K562 (cell line): ENCODE measurements around the gene DHRS2.
"Not testable (repeated sequence)": the region's sequence is repeated elsewhere in the genome, so short reads cannot be mapped to it uniquely, and the experiment has no call there.

Experiments used
- CBX5 ChIP-seq: IDR thresholded peaks from 2 replicates; pipeline ENCODE4 v1.6.1; 2014; ENCODE audit warnings: low read depth, borderline replicate concordance
- CC2D1A ChIP-seq: fragments of 450-650 bp; IDR thresholded peaks from 2 replicates; pipeline ENCODE4 v1.6.1; 2017; ENCODE audit warnings: mild to moderate bottlenecking
- HNRNPLL ChIP-seq: fragments of 200-400 bp; formaldehyde crosslinking; IDR thresholded peaks from 2 replicates; pipeline ENCODE4 v1.6.1; 2017; ENCODE audit warnings: low read length, low read depth, mild to moderate bottlenecking; ENCODE audit not compliant: poor library complexity, severe bottlenecking
- MAFK ChIP-seq: IDR thresholded peaks from 2 replicates; pipeline ENCODE4 v1.6.1; 2011; ENCODE audit warnings: low read length, improper control_type of control experiment
- RAD21 ChIP-seq, 2 experiments: fragments of 250-450 bp in 1 of 2; fragments of 450-650 bp in 1 of 2; sonication (Bioruptor Pico) in 1 of 2; formaldehyde crosslinking in 1 of 2; IDR thresholded peaks in 1 of 2; conservative IDR thresholded peaks in 1 of 2; 2 replicates each; pipeline versions ENCODE4 v1.4.0 to v1.8.0; 2020 to 2022; ENCODE audit warnings: mild to moderate bottlenecking in 2 of 2, moderate library complexity in 1 of 2
- SAP30 ChIP-seq: fragments of 200-600 bp; sonication (generic); IDR thresholded peaks from 2 replicates; pipeline ENCODE4 v1.6.1; 2012; ENCODE audit warnings: borderline replicate concordance, low read depth, mild to moderate bottlenecking, moderate library complexity, low read length, control low read depth, inconsistent platforms; ENCODE audit not compliant: insufficient read depth, poor library complexity, severe bottlenecking
- SP2 ChIP-seq: IDR thresholded peaks from 2 replicates; pipeline ENCODE4 v1.6.1; 2011; ENCODE audit warnings: mild to moderate bottlenecking, low read depth, low read length, moderate library complexity; ENCODE audit not compliant: poor library complexity, severe bottlenecking; ENCODE audit errors: extremely low read depth
- ZNF766 ChIP-seq: fragments of 200-800 bp; sonication (Bioruptor generic); conservative IDR thresholded peaks from 2 replicates; pipeline ENCODE4 v1.6.1; 2016; ENCODE audit warnings: missing genetic modification characterization, missing compliant biosample characterization
- TF ChIP-seq, protein P1 (sequence below): sonication (generic); formaldehyde crosslinking; IDR thresholded peaks from 2 replicates; pipeline ENCODE4 v1.8.1; 2022; ENCODE audit warnings: missing genetic modification reagents
- TF ChIP-seq, protein P2 (sequence below), 2 experiments: IDR thresholded peaks in 1 of 2; conservative IDR thresholded peaks in 1 of 2; 2 replicates each; pipeline ENCODE4 v1.6.1; 2016; ENCODE audit warnings: low read depth in 2 of 2, mild to moderate bottlenecking in 1 of 2, missing compliant biosample characterization in 1 of 2, missing genetic modification characterization in 1 of 2, moderate library complexity in 1 of 2
- TF ChIP-seq, protein P3 (sequence below): fragments of 450-650 bp; conservative IDR thresholded peaks from 2 replicates; pipeline ENCODE4 v1.6.1; 2016; ENCODE audit warnings: missing genetic modification characterization, low read depth, mild to moderate bottlenecking, missing compliant biosample characterization, moderate library complexity
- TF ChIP-seq, protein P4 (sequence below), 3 experiments: IDR thresholded peaks in 2 of 3; conservative IDR thresholded peaks in 1 of 3; 2 replicates each; pipeline ENCODE4 v1.5.1; 2011 to 2012; ENCODE audit warnings: low read length in 3 of 3, mild to moderate bottlenecking in 3 of 3, control low read depth in 2 of 3, improper control_type of control experiment in 1 of 3, inconsistent platforms in 1 of 3, low read depth in 1 of 3, mixed read lengths in 1 of 3, moderate library complexity in 1 of 3; ENCODE audit not compliant: insufficient read depth in 2 of 3

DNA sequence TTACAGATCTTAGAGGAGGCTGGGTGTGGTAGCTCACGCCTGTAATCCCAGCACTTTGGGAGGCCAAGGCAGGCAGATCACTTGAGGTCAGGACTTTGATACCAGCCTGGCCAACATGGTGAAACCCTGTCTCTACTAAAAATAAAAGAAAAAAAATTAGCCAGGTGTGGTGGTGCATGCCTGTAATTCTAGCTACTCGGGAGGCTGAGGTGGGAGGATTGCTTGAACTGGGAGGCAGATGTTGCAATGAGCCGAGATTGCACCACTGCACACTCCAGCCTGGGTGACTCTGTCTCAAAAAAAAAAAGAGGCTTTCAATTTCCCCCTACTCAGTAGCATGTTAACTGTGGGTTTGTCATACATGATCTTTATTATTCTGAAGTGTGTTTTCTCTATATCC is 42.0 kb upstream of the DHRS2 start:
- not testable (repeated sequence) for TF ChIP-seq RAD21 (CRISPR knock-in tag; conservative IDR thresholded peaks at IDR 0.05 in 1 of 2, IDR thresholded peaks at IDR 0.05 in 1 of 2); MAFK; ZNF766 (CRISPR knock-in tag); CC2D1A; CBX5; HNRNPLL; SP2; SAP30
- TF ChIP-seq, protein P1, sequence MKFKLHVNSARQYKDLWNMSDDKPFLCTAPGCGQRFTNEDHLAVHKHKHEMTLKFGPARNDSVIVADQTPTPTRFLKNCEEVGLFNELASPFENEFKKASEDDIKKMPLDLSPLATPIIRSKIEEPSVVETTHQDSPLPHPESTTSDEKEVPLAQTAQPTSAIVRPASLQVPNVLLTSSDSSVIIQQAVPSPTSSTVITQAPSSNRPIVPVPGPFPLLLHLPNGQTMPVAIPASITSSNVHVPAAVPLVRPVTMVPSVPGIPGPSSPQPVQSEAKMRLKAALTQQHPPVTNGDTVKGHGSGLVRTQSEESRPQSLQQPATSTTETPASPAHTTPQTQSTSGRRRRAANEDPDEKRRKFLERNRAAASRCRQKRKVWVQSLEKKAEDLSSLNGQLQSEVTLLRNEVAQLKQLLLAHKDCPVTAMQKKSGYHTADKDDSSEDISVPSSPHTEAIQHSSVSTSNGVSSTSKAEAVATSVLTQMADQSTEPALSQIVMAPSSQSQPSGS (CRISPR knock-in tag), result not testable (repeated sequence)
- TF ChIP-seq, protein P2, sequence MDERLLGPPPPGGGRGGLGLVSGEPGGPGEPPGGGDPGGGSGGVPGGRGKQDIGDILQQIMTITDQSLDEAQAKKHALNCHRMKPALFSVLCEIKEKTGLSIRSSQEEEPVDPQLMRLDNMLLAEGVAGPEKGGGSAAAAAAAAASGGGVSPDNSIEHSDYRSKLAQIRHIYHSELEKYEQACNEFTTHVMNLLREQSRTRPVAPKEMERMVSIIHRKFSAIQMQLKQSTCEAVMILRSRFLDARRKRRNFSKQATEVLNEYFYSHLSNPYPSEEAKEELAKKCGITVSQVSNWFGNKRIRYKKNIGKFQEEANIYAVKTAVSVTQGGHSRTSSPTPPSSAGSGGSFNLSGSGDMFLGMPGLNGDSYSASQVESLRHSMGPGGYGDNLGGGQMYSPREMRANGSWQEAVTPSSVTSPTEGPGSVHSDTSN (CRISPR knock-in tag; IDR thresholded peaks at IDR 0.05; ENCODE audit: low read depth), result not testable (repeated sequence)
- TF ChIP-seq, protein P2 (tag; conservative IDR thresholded peaks at IDR 0.05; ENCODE audit: low read depth), result not testable (repeated sequence)
- TF ChIP-seq, protein P3, sequence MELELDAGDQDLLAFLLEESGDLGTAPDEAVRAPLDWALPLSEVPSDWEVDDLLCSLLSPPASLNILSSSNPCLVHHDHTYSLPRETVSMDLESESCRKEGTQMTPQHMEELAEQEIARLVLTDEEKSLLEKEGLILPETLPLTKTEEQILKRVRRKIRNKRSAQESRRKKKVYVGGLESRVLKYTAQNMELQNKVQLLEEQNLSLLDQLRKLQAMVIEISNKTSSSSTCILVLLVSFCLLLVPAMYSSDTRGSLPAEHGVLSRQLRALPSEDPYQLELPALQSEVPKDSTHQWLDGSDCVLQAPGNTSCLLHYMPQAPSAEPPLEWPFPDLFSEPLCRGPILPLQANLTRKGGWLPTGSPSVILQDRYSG (tag), result not testable (repeated sequence)
- TF ChIP-seq, protein P4, sequence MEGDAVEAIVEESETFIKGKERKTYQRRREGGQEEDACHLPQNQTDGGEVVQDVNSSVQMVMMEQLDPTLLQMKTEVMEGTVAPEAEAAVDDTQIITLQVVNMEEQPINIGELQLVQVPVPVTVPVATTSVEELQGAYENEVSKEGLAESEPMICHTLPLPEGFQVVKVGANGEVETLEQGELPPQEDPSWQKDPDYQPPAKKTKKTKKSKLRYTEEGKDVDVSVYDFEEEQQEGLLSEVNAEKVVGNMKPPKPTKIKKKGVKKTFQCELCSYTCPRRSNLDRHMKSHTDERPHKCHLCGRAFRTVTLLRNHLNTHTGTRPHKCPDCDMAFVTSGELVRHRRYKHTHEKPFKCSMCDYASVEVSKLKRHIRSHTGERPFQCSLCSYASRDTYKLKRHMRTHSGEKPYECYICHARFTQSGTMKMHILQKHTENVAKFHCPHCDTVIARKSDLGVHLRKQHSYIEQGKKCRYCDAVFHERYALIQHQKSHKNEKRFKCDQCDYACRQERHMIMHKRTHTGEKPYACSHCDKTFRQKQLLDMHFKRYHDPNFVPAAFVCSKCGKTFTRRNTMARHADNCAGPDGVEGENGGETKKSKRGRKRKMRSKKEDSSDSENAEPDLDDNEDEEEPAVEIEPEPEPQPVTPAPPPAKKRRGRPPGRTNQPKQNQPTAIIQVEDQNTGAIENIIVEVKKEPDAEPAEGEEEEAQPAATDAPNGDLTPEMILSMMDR (IDR thresholded peaks at IDR 0.05 in 2 of 3, conservative IDR thresholded peaks at IDR 0.05 in 1 of 3; ENCODE audit: insufficient read depth in 2 of 3, low read depth in 1 of 3, low read length in 3 of 3), result not testable (repeated sequence)
